Neural progenitor cell (in vitro differentiated cells): Measurements from ENCODE around the gene WWOX. TPM values are rescaled to one million over a fixed set of nuclear protein-coding genes. Genes with fewer than 3 reads are reported as not detected.

Source experiments
- DNase-seq: peaks from one replicate; pipeline ENCODE4 v3.0.0-alpha.2; 2016; ENCODE audit warnings: low spot score
- H2AFZ ChIP-seq: fragments of 200-600 bp; sonication (generic); replicated peaks from 2 replicates; pipeline ENCODE4 v1.6.1; 2016; ENCODE audit warnings: antibody characterized with exemption
- H3F3A ChIP-seq: fragments of 200-600 bp; sonication (generic); 2 replicates; pipeline ENCODE4 v1.6.1; 2016; ENCODE audit warnings: antibody characterized with exemption, low read depth
- H3K27ac ChIP-seq: fragments of 200-600 bp; sonication (generic); 2 replicates; pipeline ENCODE4 v1.5.1; 2016; ENCODE audit warnings: mild to moderate bottlenecking
- H3K27me3 ChIP-seq: fragments of 200-600 bp; sonication (generic); 2 replicates; pipeline ENCODE4 v1.6.1; 2016; ENCODE audit warnings: mild to moderate bottlenecking, moderate library complexity
- H3K36me3 ChIP-seq: fragments of 200-600 bp; sonication (generic); 2 replicates; pipeline ENCODE4 v1.5.1; 2016
- H3K4me1 ChIP-seq: fragments of 200-600 bp; sonication (generic); 2 replicates; pipeline ENCODE4 v1.6.1; 2016; ENCODE audit warnings: mixed run types
- H3K4me2 ChIP-seq: fragments of 200-600 bp; sonication (generic); 2 replicates; pipeline ENCODE4 v1.6.1; 2016
- H3K4me3 ChIP-seq: fragments of 200-600 bp; sonication (generic); 2 replicates; pipeline ENCODE4 v1.5.1; 2016
- H3K79me2 ChIP-seq: fragments of 200-600 bp; sonication (generic); 2 replicates; pipeline ENCODE4 v1.6.1; 2016; ENCODE audit warnings: low read depth
- H3K9ac ChIP-seq: fragments of 200-600 bp; sonication (generic); 2 replicates; pipeline ENCODE4 v1.6.1; 2016
- H3K9me3 ChIP-seq: fragments of 200-600 bp; sonication (generic); 2 replicates; pipeline ENCODE4 v1.5.1; 2016; ENCODE audit warnings: low read depth
- H4K20me1 ChIP-seq: fragments of 200-600 bp; sonication (generic); 2 replicates; pipeline ENCODE4 v1.6.1; 2016; ENCODE audit warnings: low read depth
- H3K27ac Mint-ChIP-seq: 3 replicates; pipeline ENCODE4 v1.8.0; 2021; ENCODE audit warnings: mixed read lengths
- H3K27me3 Mint-ChIP-seq: 2 replicates; pipeline ENCODE4 v1.8.0; 2022; ENCODE audit warnings: low read depth, mild to moderate bottlenecking, inconsistent platforms, moderate library complexity, mixed read lengths; ENCODE audit not compliant: insufficient read depth
- H3K36me3 Mint-ChIP-seq: 3 replicates; pipeline ENCODE4 v1.8.0; 2021; ENCODE audit warnings: mixed read lengths
- H3K4me1 Mint-ChIP-seq: 3 replicates; pipeline ENCODE4 v1.8.0; 2021; ENCODE audit warnings: mixed read lengths
- H3K4me3 Mint-ChIP-seq: 3 replicates; pipeline ENCODE4 v1.8.0; 2021; ENCODE audit warnings: mild to moderate bottlenecking, moderate library complexity, mixed read lengths
- H3K9me3 Mint-ChIP-seq: 3 replicates; pipeline ENCODE4 v1.8.0; 2020; ENCODE audit warnings: mixed read lengths
- EZH2 ChIP-seq: fragments of 200-600 bp; sonication (generic); IDR thresholded peaks from 2 replicates; pipeline ENCODE4 v1.6.1; 2017; ENCODE audit warnings: antibody characterized with exemption, mild to moderate bottlenecking, moderate library complexity
- EZH2phosphoT487 ChIP-seq: fragments of 200-600 bp; sonication (generic); IDR thresholded peaks from 2 replicates; pipeline ENCODE4 v1.6.1; 2017; ENCODE audit warnings: antibody characterized with exemption
- total RNA-seq: library from RNA; depleted of rRNA; stranded (reverse); fragments of >200 nt; gene quantifications from 2 replicates; pipeline ENCODE4 v1.2.3, GENCODE V29; 2015; ENCODE audit warnings: low replicate concordance
- TF ChIP-seq, protein P1 (sequence below): fragments of 200-600 bp; sonication (generic); IDR thresholded peaks from 2 replicates; pipeline ENCODE4 v1.5.1; 2017; ENCODE audit warnings: antibody characterized with exemption, mild to moderate bottlenecking

Gene WWOX
- total RNA-seq, 1 donor from 2014 or later = 63.7 TPM

DNA sequence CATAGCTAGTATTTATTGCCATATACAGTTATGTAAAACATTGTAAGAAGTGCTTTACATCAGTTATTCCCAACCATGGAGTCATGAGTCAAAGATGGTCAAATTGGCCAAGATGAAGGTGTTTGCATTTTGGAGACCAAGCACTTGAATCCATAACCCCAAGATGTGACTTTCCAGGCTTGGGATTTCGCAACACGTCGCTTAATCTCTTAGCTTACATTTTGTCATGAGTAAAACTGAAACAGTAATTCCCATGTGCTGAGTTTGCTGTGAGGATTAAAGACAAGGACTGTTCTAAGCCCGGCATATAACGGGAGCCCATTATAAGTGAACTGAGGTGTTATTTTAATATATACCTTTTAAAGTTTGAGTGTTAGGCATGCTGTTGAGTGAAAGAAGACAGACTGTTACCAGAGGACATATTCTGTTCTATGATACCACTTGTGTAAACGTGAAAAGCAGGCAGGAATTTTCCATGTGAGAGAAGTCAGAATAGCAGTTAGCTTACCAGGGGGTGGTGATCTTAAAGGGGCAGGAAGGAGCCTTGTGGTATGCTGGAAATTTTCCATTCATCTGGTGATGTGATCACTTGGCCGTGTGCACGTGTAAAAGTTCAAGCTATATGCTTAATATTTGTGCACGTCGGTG lies 484.9 kb downstream of the WWOX start:
- no peak overlapping the region for H3K4me3 ChIP-seq
- H3K79me2 ChIP-seq = no peaks in the 10 kb centered on the region
- DNase-seq = no peak
- peaks cover 2% of the 10 kb centered on the region for H3K27me3 Mint-ChIP-seq
- H2AFZ ChIP-seq = no peak overlapping the region
- H3K4me3 Mint-ChIP-seq = no peak overlapping the region
- H3K9me3 ChIP-seq = no peaks in the 10 kb centered on the region
- H3K9ac ChIP-seq = no peak overlapping the region
- no peaks in the 10 kb centered on the region for H3K4me1 ChIP-seq
- H3K27ac Mint-ChIP-seq = no peak overlapping the region
- no peaks in the 10 kb centered on the region for H3K36me3 Mint-ChIP-seq
- H3K9me3 Mint-ChIP-seq = no peaks in the 10 kb centered on the region
- no peak for TF ChIP-seq EZH2
- TF ChIP-seq, protein P1, sequence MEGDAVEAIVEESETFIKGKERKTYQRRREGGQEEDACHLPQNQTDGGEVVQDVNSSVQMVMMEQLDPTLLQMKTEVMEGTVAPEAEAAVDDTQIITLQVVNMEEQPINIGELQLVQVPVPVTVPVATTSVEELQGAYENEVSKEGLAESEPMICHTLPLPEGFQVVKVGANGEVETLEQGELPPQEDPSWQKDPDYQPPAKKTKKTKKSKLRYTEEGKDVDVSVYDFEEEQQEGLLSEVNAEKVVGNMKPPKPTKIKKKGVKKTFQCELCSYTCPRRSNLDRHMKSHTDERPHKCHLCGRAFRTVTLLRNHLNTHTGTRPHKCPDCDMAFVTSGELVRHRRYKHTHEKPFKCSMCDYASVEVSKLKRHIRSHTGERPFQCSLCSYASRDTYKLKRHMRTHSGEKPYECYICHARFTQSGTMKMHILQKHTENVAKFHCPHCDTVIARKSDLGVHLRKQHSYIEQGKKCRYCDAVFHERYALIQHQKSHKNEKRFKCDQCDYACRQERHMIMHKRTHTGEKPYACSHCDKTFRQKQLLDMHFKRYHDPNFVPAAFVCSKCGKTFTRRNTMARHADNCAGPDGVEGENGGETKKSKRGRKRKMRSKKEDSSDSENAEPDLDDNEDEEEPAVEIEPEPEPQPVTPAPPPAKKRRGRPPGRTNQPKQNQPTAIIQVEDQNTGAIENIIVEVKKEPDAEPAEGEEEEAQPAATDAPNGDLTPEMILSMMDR = no peak
- no peak for TF ChIP-seq EZH2phosphoT487
- no peak overlapping the region for H3K4me2 ChIP-seq
- H3K27ac ChIP-seq = no peak overlapping the region
- no peaks in the 10 kb centered on the region for H3K4me1 Mint-ChIP-seq
- H4K20me1 ChIP-seq = no peaks in the 10 kb centered on the region
- H3F3A ChIP-seq = no peaks in the 10 kb centered on the region
- H3K36me3 ChIP-seq = no peaks in the 10 kb centered on the region
- H3K27me3 ChIP-seq = no peaks in the 10 kb centered on the region

DNA sequence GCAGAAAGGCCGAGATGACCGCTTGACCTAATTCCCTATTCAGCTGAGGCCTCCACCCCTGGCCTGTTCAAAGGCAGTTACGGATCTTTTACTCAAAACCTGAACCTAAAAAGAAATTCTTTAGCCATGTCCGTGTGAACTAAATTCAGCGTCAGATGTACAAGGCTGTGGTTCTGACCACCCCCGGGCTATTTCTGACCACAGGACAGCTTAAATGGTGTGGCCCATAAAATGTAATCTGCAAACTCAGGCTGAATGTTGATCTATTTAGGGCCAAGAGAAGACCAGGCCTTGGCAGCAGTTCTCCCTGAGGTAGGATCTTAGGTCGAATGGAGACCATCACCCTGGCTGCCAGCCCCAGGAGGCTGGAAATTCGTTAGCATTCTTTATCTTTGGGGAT lies 485.5 kb downstream of the WWOX start:
- Mint-ChIP-seq H3K27me3 (peaks cover 2% of the 10 kb centered on the region), H3K4me1 (no peaks in the 10 kb centered on the region), H3K9me3 (no peaks in the 10 kb centered on the region), H3K27ac (no peak overlapping the region), H3K4me3 (no peak overlapping the region), H3K36me3 (no peaks in the 10 kb centered on the region)
- Histone ChIP-seq H3K79me2 (no peaks in the 10 kb centered on the region), H3K27ac (no peak overlapping the region), H3K36me3 (no peaks in the 10 kb centered on the region), H3K4me2 (no peak overlapping the region), H4K20me1 (no peaks in the 10 kb centered on the region), H3K4me3 (no peak overlapping the region), H2AFZ (no peak overlapping the region), H3K9ac (no peak overlapping the region), H3K27me3 (no peaks in the 10 kb centered on the region), H3K9me3 (no peaks in the 10 kb centered on the region), H3F3A (no peaks in the 10 kb centered on the region), H3K4me1 (no peaks in the 10 kb centered on the region)
- TF ChIP-seq, protein P1 = no peak
- TF ChIP-seq EZH2phosphoT487 = no peak
- no peak for DNase-seq

DNA sequence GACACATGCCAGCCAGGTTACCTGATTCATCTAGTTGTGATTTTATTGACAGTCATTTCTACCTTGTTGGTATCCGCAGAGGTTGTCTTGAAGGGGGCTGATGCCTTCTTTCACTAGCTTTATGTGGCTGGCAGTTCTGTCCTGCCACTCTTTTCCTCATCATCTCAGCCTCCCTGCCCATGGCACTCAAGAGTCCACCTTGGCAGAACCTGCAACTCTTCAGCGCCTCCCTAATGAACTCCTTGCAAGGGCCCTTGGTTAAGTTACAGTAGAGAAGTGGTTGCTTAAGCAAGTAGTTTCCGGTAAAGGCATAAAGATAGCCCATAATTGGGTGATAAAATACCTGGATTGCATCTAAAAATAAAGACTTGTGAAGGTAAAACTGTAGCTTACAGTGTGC lies 489.9 kb downstream of the WWOX start:
- Histone ChIP-seq H3K79me2 (no peaks in the 10 kb centered on the region), H3K27ac (no peak overlapping the region), H3K9me3 (no peaks in the 10 kb centered on the region), H4K20me1 (no peaks in the 10 kb centered on the region), H3K4me2 (no peak overlapping the region), H3K9ac (no peak overlapping the region), H3F3A (no peaks in the 10 kb centered on the region), H3K4me1 (peaks cover 17% of the 10 kb centered on the region), H3K27me3 (no peaks in the 10 kb centered on the region), H3K36me3 (no peaks in the 10 kb centered on the region), H2AFZ (no peak overlapping the region), H3K4me3 (no peak overlapping the region)
- peaks cover 15% of the 10 kb centered on the region for H3K4me1 Mint-ChIP-seq
- H3K27ac Mint-ChIP-seq = no peak overlapping the region
- DNase-seq = no peak
- H3K4me3 Mint-ChIP-seq = no peak overlapping the region
- H3K27me3 Mint-ChIP-seq = peaks cover 2% of the 10 kb centered on the region
- TF ChIP-seq EZH2phosphoT487 = no peak
- H3K36me3 Mint-ChIP-seq = no peaks in the 10 kb centered on the region
- no peaks in the 10 kb centered on the region for H3K9me3 Mint-ChIP-seq

DNA sequence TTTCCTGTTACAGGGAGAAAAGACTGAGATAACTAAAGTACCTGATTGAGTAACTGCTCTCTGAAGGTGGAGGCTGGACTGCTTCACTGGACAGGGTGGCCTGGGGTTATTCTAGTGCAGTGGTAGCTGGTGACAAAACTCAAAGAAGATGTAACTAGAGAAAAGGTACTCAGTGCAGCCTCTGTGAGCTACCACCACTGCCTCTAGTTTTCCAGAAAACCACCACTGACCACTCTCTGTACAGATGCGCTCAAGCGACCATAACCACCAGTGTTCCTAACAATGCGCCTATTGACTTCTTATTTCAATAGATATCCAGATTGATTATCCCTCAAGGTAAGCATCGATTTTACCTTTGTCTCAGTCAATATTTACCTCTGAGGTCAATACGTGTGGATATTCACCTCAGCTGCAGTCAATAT lies 492.2 kb downstream of the WWOX start:
- Histone ChIP-seq H3K36me3 (no peaks in the 10 kb centered on the region), H3F3A (no peaks in the 10 kb centered on the region), H3K4me3 (no peak overlapping the region), H3K9ac (no peak overlapping the region), H3K4me1 (peaks cover 17% of the 10 kb centered on the region), H3K79me2 (no peaks in the 10 kb centered on the region), H3K27me3 (no peaks in the 10 kb centered on the region), H3K9me3 (no peaks in the 10 kb centered on the region), H3K27ac (no peak overlapping the region), H4K20me1 (no peaks in the 10 kb centered on the region), H2AFZ (no peak overlapping the region), H3K4me2 (no peak overlapping the region)
- H3K9me3 Mint-ChIP-seq = no peaks in the 10 kb centered on the region
- H3K4me3 Mint-ChIP-seq = no peak overlapping the region
- H3K27ac Mint-ChIP-seq = no peak overlapping the region
- peaks cover 15% of the 10 kb centered on the region for H3K4me1 Mint-ChIP-seq
- TF ChIP-seq, protein P1 = no peak
- TF ChIP-seq EZH2 = no peak
- no peak for TF ChIP-seq EZH2phosphoT487
- H3K27me3 Mint-ChIP-seq = peaks cover 5% of the 10 kb centered on the region
- no peaks in the 10 kb centered on the region for H3K36me3 Mint-ChIP-seq
- no peak for DNase-seq
